HEK293 (cell line): ENCODE data around the gene GNG12.

Experiments
- BCL11B ChIP-seq: fragments of 450-650 bp; formaldehyde crosslinking; IDR thresholded peaks from 2 replicates; pipeline ENCODE4 v1.5.1; 2016; ENCODE audit warnings: low read depth, missing biosample characterization, missing genetic modification characterization
- KLF7 ChIP-seq: fragments of 450-650 bp; formaldehyde crosslinking; IDR thresholded peaks from 2 replicates; pipeline ENCODE4 v1.5.1; 2016; ENCODE audit warnings: missing biosample characterization, missing genetic modification characterization, borderline replicate concordance
- PRDM6 ChIP-seq: fragments of 450-650 bp; formaldehyde crosslinking; IDR thresholded peaks from 2 replicates; pipeline ENCODE4 v1.5.1; 2017; ENCODE audit warnings: missing biosample characterization, missing genetic modification characterization
- SETDB1 ChIP-seq: IDR thresholded peaks from one replicate; pipeline ENCODE4 v1.6.1; 2017; ENCODE audit warnings: mild to moderate bottlenecking, low read length, moderate library complexity, mixed read lengths; ENCODE audit not compliant: insufficient read length
- SP7 ChIP-seq: fragments of 450-650 bp; formaldehyde crosslinking; IDR thresholded peaks from 2 replicates; pipeline ENCODE4 v1.5.1; 2016; ENCODE audit warnings: missing biosample characterization, missing genetic modification characterization
- ZBTB21 ChIP-seq: fragments of 450-650 bp; formaldehyde crosslinking; IDR thresholded peaks from 2 replicates; pipeline ENCODE4 v1.5.1; 2017; ENCODE audit warnings: missing biosample characterization, missing genetic modification characterization
- ZFP41 ChIP-seq: fragments of 450-650 bp; formaldehyde crosslinking; IDR thresholded peaks from 2 replicates; pipeline ENCODE4 v1.5.1; 2016; ENCODE audit warnings: missing biosample characterization, missing genetic modification characterization, borderline replicate concordance
- ZNF121 ChIP-seq: fragments of 450-650 bp; formaldehyde crosslinking; IDR thresholded peaks from 2 replicates; pipeline ENCODE4 v1.5.1; 2016; ENCODE audit warnings: missing biosample characterization, missing genetic modification characterization
- ZNF132 ChIP-seq: fragments of 450-650 bp; formaldehyde crosslinking; IDR thresholded peaks from 2 replicates; pipeline ENCODE4 v1.5.1; 2017; ENCODE audit warnings: missing biosample characterization, missing genetic modification characterization, borderline replicate concordance
- ZNF140 ChIP-seq: fragments of 450-650 bp; formaldehyde crosslinking; IDR thresholded peaks from 2 replicates; pipeline ENCODE4 v1.5.1; 2016; ENCODE audit warnings: missing biosample characterization, missing genetic modification characterization
- ZNF157 ChIP-seq: fragments of 450-650 bp; formaldehyde crosslinking; IDR thresholded peaks from 2 replicates; pipeline ENCODE4 v1.5.1; 2016; ENCODE audit warnings: missing biosample characterization, missing genetic modification characterization
- ZNF175 ChIP-seq: fragments of 450-650 bp; formaldehyde crosslinking; IDR thresholded peaks from 2 replicates; pipeline ENCODE4 v1.5.1; 2016; ENCODE audit warnings: missing biosample characterization, missing genetic modification characterization
- ZNF350 ChIP-seq: fragments of 450-650 bp; formaldehyde crosslinking; IDR thresholded peaks from 2 replicates; pipeline ENCODE4 v1.5.0; 2017; ENCODE audit warnings: missing biosample characterization, mild to moderate bottlenecking, missing genetic modification characterization
- ZNF37A ChIP-seq: fragments of 450-650 bp; IDR thresholded peaks from 2 replicates; pipeline ENCODE4 v1.5.1; 2018; ENCODE audit warnings: missing biosample characterization, missing genetic modification characterization
- ZNF416 ChIP-seq: fragments of 450-650 bp; formaldehyde crosslinking; IDR thresholded peaks from 2 replicates; pipeline ENCODE4 v1.5.1; 2016; ENCODE audit warnings: missing biosample characterization, missing genetic modification characterization
- ZNF449 ChIP-seq: fragments of 450-650 bp; formaldehyde crosslinking; IDR thresholded peaks from 2 replicates; pipeline ENCODE4 v1.5.1; 2017; ENCODE audit warnings: missing biosample characterization, mild to moderate bottlenecking, missing genetic modification characterization, moderate library complexity
- ZNF521 ChIP-seq: fragments of 450-650 bp; formaldehyde crosslinking; IDR thresholded peaks from 2 replicates; pipeline ENCODE4 v1.5.1; 2017; ENCODE audit warnings: missing biosample characterization, mild to moderate bottlenecking, missing genetic modification characterization
- ZNF530 ChIP-seq: fragments of 450-650 bp; formaldehyde crosslinking; IDR thresholded peaks from 2 replicates; pipeline ENCODE4 v1.5.1; 2016; ENCODE audit warnings: low read depth, missing biosample characterization, missing genetic modification characterization
- ZNF561 ChIP-seq: fragments of 450-650 bp; IDR thresholded peaks from 2 replicates; pipeline ENCODE4 v1.5.1; 2018; ENCODE audit warnings: missing biosample characterization, missing genetic modification characterization, borderline replicate concordance
- ZNF670 ChIP-seq: fragments of 450-650 bp; formaldehyde crosslinking; IDR thresholded peaks from 2 replicates; pipeline ENCODE4 v1.5.1; 2016; ENCODE audit warnings: missing biosample characterization, missing genetic modification characterization, low read depth
- ZNF701 ChIP-seq: fragments of 450-650 bp; formaldehyde crosslinking; IDR thresholded peaks from 2 replicates; pipeline ENCODE4 v1.5.1; 2016; ENCODE audit warnings: missing biosample characterization, missing genetic modification characterization
- ZNF76 ChIP-seq: fragments of 450-650 bp; formaldehyde crosslinking; IDR thresholded peaks from 2 replicates; pipeline ENCODE4; 2016; ENCODE audit warnings: low read depth, missing biosample characterization, missing genetic modification characterization, borderline replicate concordance
- ZNF785 ChIP-seq: fragments of 450-650 bp; formaldehyde crosslinking; IDR thresholded peaks from 2 replicates; pipeline ENCODE4 v1.5.1; 2016; ENCODE audit warnings: missing biosample characterization, missing genetic modification characterization
- ZSCAN23 ChIP-seq: fragments of 450-650 bp; formaldehyde crosslinking; IDR thresholded peaks from 2 replicates; pipeline ENCODE4 v1.5.1; 2016; ENCODE audit warnings: missing biosample characterization, missing genetic modification characterization
- TF ChIP-seq, protein P1 (sequence below): sonication (generic); formaldehyde crosslinking; IDR thresholded peaks from 2 replicates; pipeline ENCODE4 v1.8.1; 2022; ENCODE audit warnings: mild to moderate bottlenecking, moderate library complexity, missing genetic modification reagents
- TF ChIP-seq, protein P2 (sequence below): fragments of 450-650 bp; formaldehyde crosslinking; IDR thresholded peaks from 2 replicates; pipeline ENCODE4 v1.5.1; 2016; ENCODE audit warnings: missing biosample characterization, missing genetic modification characterization
- TF ChIP-seq, protein P3 (sequence below): fragments of 450-650 bp; formaldehyde crosslinking; IDR thresholded peaks from 2 replicates; pipeline ENCODE4 v1.5.1; 2017; ENCODE audit warnings: missing biosample characterization, missing genetic modification characterization
- TF ChIP-seq, protein P4 (sequence below): fragments of 450-650 bp; formaldehyde crosslinking; IDR thresholded peaks from 2 replicates; pipeline ENCODE4 v1.5.0; 2017; ENCODE audit warnings: missing biosample characterization, missing genetic modification characterization, borderline replicate concordance
- TF ChIP-seq, protein P5 (sequence below): fragments of 450-650 bp; formaldehyde crosslinking; IDR thresholded peaks from 2 replicates; pipeline ENCODE4 v1.5.1; 2016; ENCODE audit warnings: missing biosample characterization, missing genetic modification characterization

Gene GNG12

DNA sequence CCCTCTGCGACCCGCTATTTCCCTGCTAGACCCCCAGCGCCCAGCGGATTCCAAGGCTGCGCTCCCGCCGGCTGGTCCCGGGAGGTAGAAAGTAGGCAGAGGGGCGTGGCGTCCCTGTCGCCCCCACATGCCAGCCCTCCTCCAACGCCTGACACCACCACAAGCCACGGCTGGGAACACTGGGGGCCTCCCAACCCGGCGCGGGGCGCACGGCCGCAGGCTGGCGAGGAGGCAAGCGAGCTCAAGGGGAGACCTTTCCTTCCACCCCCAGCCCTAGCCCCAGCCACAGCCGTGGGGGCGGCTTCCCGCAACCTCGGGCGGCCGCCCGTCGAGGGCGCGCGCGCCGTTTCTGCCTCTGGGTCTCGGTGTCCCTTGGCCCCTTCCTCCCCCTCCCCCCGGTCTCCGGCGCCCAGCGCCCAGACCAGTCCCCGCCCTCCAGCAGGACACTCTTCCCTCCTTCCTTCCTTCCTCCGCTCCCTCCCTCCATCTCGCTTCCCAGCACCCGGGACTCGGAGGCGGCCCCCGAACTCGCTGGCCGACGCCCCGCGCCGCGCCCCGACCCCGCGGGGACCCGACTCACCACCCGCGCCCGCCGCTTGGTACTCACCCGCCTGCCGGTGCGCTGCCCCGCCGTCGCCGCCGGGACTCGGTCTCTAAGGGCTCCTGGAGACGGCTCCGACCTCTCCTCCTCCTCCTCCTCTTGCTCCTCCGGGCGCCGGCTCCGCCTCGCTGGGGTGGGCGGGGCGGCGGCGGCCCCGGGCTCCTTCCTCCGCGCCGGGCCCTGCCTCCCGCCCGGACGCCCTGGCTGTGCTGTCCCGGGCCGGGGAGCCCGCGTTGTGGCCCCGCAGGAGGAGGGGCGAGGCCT lies at the start of gene GNG12 (continued):
- TF ChIP-seq ZSCAN23 (tag by site-specific recombination): peak; percentile 53; the same call in 1 of the 2 replicates
- peak; percentile 87; the same call in 1 of the 2 replicates for TF ChIP-seq ZNF121
- TF ChIP-seq ZFP41 (tag by site-specific recombination): no peak
- peak; percentile 56 for TF ChIP-seq ZNF76 (tag by site-specific recombination)
- no peak for TF ChIP-seq ZNF175 (tag by site-specific recombination)
- TF ChIP-seq, protein P1, sequence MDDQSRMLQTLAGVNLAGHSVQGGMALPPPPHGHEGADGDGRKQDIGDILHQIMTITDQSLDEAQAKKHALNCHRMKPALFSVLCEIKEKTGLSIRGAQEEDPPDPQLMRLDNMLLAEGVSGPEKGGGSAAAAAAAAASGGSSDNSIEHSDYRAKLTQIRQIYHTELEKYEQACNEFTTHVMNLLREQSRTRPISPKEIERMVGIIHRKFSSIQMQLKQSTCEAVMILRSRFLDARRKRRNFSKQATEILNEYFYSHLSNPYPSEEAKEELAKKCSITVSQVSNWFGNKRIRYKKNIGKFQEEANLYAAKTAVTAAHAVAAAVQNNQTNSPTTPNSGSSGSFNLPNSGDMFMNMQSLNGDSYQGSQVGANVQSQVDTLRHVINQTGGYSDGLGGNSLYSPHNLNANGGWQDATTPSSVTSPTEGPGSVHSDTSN (CRISPR knock-in tag): peak; percentile 20; the same call in 1 of the 2 replicates
- no peak for TF ChIP-seq ZBTB21
- TF ChIP-seq ZNF132 (tag by site-specific recombination): no peak
- TF ChIP-seq ZNF701: no peak
- TF ChIP-seq ZNF561: peak; percentile 78; the same call in 1 of the 2 replicates
- no peak for TF ChIP-seq KLF7
- TF ChIP-seq, protein P2, sequence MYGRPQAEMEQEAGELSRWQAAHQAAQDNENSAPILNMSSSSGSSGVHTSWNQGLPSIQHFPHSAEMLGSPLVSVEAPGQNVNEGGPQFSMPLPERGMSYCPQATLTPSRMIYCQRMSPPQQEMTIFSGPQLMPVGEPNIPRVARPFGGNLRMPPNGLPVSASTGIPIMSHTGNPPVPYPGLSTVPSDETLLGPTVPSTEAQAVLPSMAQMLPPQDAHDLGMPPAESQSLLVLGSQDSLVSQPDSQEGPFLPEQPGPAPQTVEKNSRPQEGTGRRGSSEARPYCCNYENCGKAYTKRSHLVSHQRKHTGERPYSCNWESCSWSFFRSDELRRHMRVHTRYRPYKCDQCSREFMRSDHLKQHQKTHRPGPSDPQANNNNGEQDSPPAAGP (tag by site-specific recombination): peak; percentile 81
- no peak for TF ChIP-seq ZNF670
- TF ChIP-seq ZNF785 (tag by site-specific recombination): no peak
- no peak for TF ChIP-seq ZNF416
- TF ChIP-seq, protein P3, sequence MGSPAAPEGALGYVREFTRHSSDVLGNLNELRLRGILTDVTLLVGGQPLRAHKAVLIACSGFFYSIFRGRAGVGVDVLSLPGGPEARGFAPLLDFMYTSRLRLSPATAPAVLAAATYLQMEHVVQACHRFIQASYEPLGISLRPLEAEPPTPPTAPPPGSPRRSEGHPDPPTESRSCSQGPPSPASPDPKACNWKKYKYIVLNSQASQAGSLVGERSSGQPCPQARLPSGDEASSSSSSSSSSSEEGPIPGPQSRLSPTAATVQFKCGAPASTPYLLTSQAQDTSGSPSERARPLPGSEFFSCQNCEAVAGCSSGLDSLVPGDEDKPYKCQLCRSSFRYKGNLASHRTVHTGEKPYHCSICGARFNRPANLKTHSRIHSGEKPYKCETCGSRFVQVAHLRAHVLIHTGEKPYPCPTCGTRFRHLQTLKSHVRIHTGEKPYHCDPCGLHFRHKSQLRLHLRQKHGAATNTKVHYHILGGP: no peak
- TF ChIP-seq ZNF530 (tag by site-specific recombination): no peak
- TF ChIP-seq PRDM6: no peak
- TF ChIP-seq SP7: peak; percentile 52
- TF ChIP-seq ZNF140 (tag by site-specific recombination): no peak
- TF ChIP-seq, protein P4, sequence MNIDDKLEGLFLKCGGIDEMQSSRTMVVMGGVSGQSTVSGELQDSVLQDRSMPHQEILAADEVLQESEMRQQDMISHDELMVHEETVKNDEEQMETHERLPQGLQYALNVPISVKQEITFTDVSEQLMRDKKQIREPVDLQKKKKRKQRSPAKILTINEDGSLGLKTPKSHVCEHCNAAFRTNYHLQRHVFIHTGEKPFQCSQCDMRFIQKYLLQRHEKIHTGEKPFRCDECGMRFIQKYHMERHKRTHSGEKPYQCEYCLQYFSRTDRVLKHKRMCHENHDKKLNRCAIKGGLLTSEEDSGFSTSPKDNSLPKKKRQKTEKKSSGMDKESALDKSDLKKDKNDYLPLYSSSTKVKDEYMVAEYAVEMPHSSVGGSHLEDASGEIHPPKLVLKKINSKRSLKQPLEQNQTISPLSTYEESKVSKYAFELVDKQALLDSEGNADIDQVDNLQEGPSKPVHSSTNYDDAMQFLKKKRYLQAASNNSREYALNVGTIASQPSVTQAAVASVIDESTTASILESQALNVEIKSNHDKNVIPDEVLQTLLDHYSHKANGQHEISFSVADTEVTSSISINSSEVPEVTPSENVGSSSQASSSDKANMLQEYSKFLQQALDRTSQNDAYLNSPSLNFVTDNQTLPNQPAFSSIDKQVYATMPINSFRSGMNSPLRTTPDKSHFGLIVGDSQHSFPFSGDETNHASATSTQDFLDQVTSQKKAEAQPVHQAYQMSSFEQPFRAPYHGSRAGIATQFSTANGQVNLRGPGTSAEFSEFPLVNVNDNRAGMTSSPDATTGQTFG (tag by site-specific recombination): no peak
- TF ChIP-seq ZNF521 (tag by site-specific recombination): no peak
- TF ChIP-seq ZNF350 (tag by site-specific recombination): no peak
- no peak for TF ChIP-seq ZNF37A (tag by site-specific recombination)
- TF ChIP-seq ZNF449 (tag by site-specific recombination): no peak
- TF ChIP-seq, protein P5, sequence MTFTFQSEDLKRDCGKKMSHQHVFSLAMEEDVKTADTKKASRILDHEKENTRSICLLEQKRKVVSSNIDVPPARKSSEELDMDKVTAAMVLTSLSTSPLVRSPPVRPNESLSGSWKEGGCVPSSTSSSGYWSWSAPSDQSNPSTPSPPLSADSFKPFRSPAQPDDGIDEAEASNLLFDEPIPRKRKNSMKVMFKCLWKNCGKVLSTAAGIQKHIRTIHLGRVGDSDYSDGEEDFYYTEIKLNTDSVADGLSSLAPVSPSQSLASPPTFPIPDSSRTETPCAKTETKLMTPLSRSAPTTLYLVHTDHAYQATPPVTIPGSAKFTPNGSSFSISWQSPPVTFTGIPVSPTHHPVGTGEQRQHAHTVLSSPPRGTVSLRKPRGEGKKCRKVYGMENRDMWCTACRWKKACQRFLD (tag by site-specific recombination): no peak
- 0 out of 2 replicates have a peak, but pooled peaks have one; percentile 30 for TF ChIP-seq BCL11B (tag by site-specific recombination)
- no peak for TF ChIP-seq SETDB1
- TF ChIP-seq ZNF157: no peak
